GM12891 (cell line): ENCODE measurements around the gene JAZF1.
"Not testable (repeated sequence)": the region's sequence is repeated elsewhere in the genome, so short reads cannot be mapped to it uniquely, and the experiment has no call there.

Experiments
- DNase-seq: peaks from one replicate; pipeline ENCODE4 v3.0.0; 2011; ENCODE audit warnings: low spot score; ENCODE audit not compliant: insufficient read length
- FAIRE-seq: peaks from 2 replicates; lab custom pipeline; 2011; peaks lifted over from hg19 to GRCh38; lab: Jason Lieb, UNC
- PAX5 ChIP-seq: IDR thresholded peaks from 2 replicates; pipeline ENCODE4 v1.6.1; 2011; ENCODE audit warnings: low read length, moderate library complexity, mild to moderate bottlenecking; ENCODE audit not compliant: insufficient read depth, severe bottlenecking
- POLR2A ChIP-seq: IDR thresholded peaks from 2 replicates; pipeline ENCODE4 v1.6.1; 2011; ENCODE audit warnings: low read depth, low read length, control low read depth
- POLR2AphosphoS5 ChIP-seq: IDR thresholded peaks from 2 replicates; pipeline ENCODE4 v1.6.1; 2011; ENCODE audit warnings: low read depth, low read length, control low read depth
- POU2F2 ChIP-seq: IDR thresholded peaks from 2 replicates; pipeline ENCODE4 v1.6.1; 2011; ENCODE audit warnings: low read depth, mild to moderate bottlenecking, control low read depth, low read length, moderate library complexity
- SPI1 ChIP-seq: IDR thresholded peaks from 2 replicates; pipeline ENCODE4 v1.6.1; 2011; ENCODE audit warnings: low read depth, low read length, control low read depth
- TAF1 ChIP-seq: IDR thresholded peaks from 2 replicates; pipeline ENCODE4 v1.6.1; 2011; ENCODE audit warnings: low read depth, low read length, control low read depth

Gene JAZF1

GRCh38 chr7:27936047-27936767 is 244.4 kb downstream of the JAZF1 start:
- no peak for FAIRE-seq
- no peak for DNase-seq
- no peak for TF ChIP-seq POLR2A
- TF ChIP-seq POU2F2 = no peak
- TF ChIP-seq TAF1 = no peak
- TF ChIP-seq POLR2AphosphoS5 = no peak
- TF ChIP-seq PAX5 = no peak
- no peak for TF ChIP-seq SPI1

DNA sequence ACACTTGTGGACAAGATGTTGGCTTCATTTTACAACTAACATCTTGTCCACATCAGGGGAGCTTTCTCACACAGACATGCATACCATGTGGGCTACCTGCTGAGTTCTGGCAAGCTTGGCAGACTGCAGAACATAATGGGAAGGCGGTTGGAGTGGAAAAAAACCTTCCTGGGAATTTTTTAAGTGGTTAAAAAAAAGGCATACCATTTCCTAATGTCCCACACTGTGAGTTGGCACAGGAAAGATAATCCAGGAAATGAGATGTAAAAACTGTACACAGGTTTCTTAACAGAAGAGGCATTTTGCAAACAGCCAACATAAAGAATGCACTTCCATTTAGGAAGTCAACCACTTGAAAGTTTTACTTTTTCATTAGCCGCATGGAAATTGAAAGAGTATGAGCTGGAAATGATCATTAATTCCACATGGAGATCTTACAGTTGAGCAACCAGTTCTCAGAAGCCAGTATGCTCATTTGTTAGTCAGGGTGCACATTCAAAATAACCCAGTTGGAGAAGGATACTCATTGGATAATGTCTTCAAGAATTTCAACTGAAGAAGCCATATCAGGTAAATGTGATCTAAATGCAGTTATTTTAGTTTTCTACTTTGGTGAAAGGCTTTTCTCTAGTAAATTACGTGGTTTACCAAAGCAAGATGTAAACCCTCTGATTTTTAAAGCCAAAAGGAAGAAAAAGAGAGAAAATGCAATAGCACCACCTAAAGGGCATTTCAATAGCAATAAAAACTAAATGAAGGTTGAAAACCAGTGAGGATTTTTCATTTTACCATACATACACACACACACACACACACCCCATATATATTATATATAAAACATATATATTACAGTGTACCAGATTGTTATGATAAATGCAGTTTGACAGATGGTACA is 246.7 kb downstream of the JAZF1 start:
- DNase-seq (no peak), FAIRE-seq (no peak)
- TF ChIP-seq POU2F2 (no peak), PAX5 (no peak), POLR2AphosphoS5 (no peak), TAF1 (no peak), POLR2A (no peak), SPI1 (no peak)

DNA sequence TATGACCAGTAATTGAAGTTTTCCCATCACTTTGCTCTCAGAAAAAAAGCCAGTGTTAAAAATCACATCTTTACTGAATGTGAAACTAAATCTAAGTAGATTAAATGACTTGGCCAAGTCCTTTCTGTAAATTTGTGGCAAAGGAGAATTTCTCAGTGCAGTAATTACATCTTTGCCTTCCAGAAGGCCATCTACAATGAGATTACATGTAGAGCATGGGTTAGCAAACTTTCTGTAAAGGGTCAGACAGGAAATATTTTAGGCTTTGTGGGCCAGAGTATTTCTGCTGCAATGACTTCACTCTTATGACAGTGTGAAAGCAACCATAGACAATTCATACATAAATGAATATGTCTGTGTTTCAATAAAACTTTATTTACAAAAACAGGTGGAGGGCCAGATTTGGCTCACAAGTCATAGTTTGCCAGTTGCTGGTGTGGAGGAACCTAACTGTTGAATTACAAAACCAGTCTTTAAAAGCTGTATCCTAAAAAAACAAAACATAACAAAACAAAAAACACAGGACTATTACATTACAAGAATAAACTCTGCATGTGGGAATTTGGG is 249.6 kb downstream of the JAZF1 start:
- TF ChIP-seq POLR2A (no peak), POLR2AphosphoS5 (no peak), SPI1 (no peak), TAF1 (no peak), PAX5 (no peak)
- DNase-seq (no peak), FAIRE-seq (no peak)

DNA sequence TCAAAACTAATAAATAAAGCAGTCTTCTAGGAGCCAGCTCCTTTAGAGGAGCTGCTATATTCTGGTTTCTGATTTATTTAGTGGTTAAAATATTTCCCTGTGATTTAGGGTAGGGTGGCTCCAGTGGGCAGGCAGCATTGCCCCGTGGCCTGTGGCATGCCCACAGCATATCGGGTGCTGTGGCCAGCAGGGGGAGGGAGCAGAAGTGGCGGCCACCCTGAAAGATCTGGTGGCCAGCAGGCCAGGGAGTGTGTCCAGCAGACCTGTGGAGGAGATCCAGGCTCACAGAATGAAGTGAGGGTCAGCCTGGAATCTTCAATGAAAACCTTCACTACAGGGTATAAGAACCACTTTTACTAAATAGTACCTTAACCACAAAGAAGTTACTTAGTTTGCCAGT is 251.5 kb downstream of the JAZF1 start:
- FAIRE-seq (no peak), DNase-seq (no peak)
- TF ChIP-seq POU2F2 (no peak), POLR2A (no peak), POLR2AphosphoS5 (no peak), TAF1 (no peak), SPI1 (no peak), PAX5 (no peak)

- DNase-seq = no peak
- FAIRE-seq = no peak
Measured at GRCh38 chr7:27928001-27928400, 252.6 kb downstream of the JAZF1 start.

GRCh38 chr7:27925573-27926201 is 254.9 kb downstream of the JAZF1 start:
- FAIRE-seq (no peak), DNase-seq (no peak)
- TF ChIP-seq SPI1 (peak; percentile 63), PAX5 (no peak), POU2F2 (peak; percentile 60; the same call in 1 of the 2 replicates), POLR2A (no peak), POLR2AphosphoS5 (no peak), TAF1 (no peak)

More at GRCh38 chr7:27928001-27928400, 252.6 kb downstream of the JAZF1 start:
- TF ChIP-seq POLR2AphosphoS5 = no peak
- no peak for TF ChIP-seq SPI1
- TF ChIP-seq TAF1 = no peak
- TF ChIP-seq POU2F2 = no peak
- no peak for TF ChIP-seq PAX5
- TF ChIP-seq POLR2A = no peak

GRCh38 chr7:27923642-27923980 is 257.0 kb downstream of the JAZF1 start:
- no peak for DNase-seq
- FAIRE-seq = no peak
- TF ChIP-seq TAF1 = no peak
- TF ChIP-seq POU2F2 = no peak
- no peak for TF ChIP-seq SPI1
- TF ChIP-seq POLR2AphosphoS5 = no peak
- TF ChIP-seq POLR2A = no peak
- no peak for TF ChIP-seq PAX5

DNA sequence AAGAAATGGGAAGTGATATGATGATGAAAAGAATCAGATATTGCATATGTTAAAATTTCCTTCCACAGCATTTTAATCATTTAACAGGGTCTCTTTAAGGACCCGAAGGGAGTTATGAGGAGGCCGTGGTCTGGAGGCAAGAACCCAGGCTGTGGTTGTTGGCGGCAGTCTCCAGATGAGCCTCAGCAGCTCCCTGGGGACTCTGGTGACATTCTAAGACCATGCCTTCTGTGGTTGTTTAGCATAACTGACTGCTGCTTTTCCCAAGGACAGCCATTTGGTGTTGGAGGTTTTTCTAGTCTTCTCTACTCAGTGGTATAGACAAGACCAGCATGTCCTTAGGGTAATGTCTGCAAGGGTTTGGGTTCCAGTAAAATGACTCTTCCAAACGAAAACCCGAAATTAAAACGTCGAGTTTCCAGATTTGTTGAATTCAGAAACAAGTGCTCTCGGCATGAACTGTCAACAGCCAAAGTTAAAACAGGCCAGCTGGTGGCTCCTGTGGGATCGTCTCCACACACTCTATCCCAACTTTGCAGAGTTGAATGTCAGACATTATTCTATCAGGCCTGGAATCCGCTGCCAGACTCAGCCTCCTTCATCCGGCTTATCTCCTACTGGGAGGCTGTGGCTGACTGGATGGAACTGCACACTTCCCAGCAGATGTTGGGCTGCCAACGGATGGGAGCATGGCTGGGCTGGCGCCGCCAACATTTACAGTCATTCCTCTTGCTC is 257.5 kb downstream of the JAZF1 start:
- FAIRE-seq (no peak), DNase-seq (no peak)
- TF ChIP-seq TAF1 (no peak), PAX5 (no peak), SPI1 (no peak), POU2F2 (no peak), POLR2A (no peak), POLR2AphosphoS5 (no peak)

DNA sequence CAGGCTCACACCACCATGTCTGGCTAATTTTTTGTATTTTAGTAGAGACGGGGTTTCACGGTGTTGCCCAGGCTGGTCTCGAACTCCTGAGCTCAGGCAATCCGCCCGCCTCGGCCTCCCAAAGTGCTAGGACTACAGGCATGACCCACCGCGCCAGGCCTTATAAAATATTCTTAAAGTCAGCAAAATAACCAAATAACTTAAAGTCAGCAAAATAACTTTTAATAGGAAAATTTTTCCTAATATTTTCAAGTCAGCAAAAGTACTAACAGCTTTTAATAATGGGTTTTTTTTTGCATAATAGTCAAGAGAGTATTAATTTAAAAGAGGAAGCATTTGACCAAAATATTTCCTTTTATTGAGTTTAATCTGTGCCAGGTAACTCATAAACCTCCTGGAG is 258.2 kb downstream of the JAZF1 start:
- not testable (repeated sequence) for DNase-seq, FAIRE-seq
